Mucosa of rectum (tissue), 2 donors: Measurements from ENCODE around the gene USF2.
A peak's percentile ranks its signal among the peaks of the same experiment; 100 is the strongest.
"Not testable (repeated sequence)": the region's sequence is repeated elsewhere in the genome, so short reads cannot be mapped to it uniquely, and the experiment has no call there.

Experiments used
- H3K27ac ChIP-seq, 2 donors: one replicate each; pipeline ENCODE4 v1.7.0; 2013; ENCODE audit warnings: inconsistent platforms in 2 of 2, low read depth in 2 of 2, low read length in 2 of 2
- H3K27me3 ChIP-seq, 2 donors: one replicate each; pipeline ENCODE4 v1.7.0; 2013; ENCODE audit warnings: low read length in 2 of 2; ENCODE audit not compliant: control insufficient read depth in 2 of 2, insufficient read depth in 2 of 2
- H3K36me3 ChIP-seq, 2 donors: one replicate each; pipeline ENCODE4 v1.7.0; 2013; ENCODE audit warnings: low read length in 2 of 2; ENCODE audit not compliant: control insufficient read depth in 2 of 2, insufficient read depth in 2 of 2
- H3K4me1 ChIP-seq, 2 donors: one replicate each; pipeline ENCODE4 v1.7.0; 2013; ENCODE audit warnings: low read length in 2 of 2, mild to moderate bottlenecking in 1 of 2; ENCODE audit not compliant: control insufficient read depth in 2 of 2, insufficient read depth in 2 of 2
- H3K4me3 ChIP-seq, 2 donors: one replicate each; pipeline ENCODE4 v1.7.0; 2013; ENCODE audit warnings: low read length in 2 of 2
- H3K9ac ChIP-seq, 2 donors: one replicate each; pipeline ENCODE4 v1.7.0; 2013; ENCODE audit warnings: low read length in 2 of 2, low read depth in 1 of 2, mild to moderate bottlenecking in 1 of 2
- H3K9me3 ChIP-seq, 2 donors: one replicate each; pipeline ENCODE4 v1.7.0; 2013; ENCODE audit warnings: low read length in 2 of 2; ENCODE audit not compliant: control insufficient read depth in 2 of 2
- donor health status: healthy.
- donor health status: Normal muscosa, but diverticular disease.

Gene USF2, protein sequence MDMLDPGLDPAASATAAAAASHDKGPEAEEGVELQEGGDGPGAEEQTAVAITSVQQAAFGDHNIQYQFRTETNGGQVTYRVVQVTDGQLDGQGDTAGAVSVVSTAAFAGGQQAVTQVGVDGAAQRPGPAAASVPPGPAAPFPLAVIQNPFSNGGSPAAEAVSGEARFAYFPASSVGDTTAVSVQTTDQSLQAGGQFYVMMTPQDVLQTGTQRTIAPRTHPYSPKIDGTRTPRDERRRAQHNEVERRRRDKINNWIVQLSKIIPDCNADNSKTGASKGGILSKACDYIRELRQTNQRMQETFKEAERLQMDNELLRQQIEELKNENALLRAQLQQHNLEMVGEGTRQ

GRCh38 chr19:35268536-35269437 lies at the start of gene USF2:
Gene USF2, plus strand, starts transcription at chr19:35268962. Its CDS starts 140 bp downstream, at chr19:35269102.
- peaks cover 11 to 15% of the 10 kb centered on the region in 2 donors for H3K4me1 ChIP-seq
- H3K27me3 ChIP-seq: no peaks in the 10 kb centered on the region
- peak within 1 kb of the TSS; percentile 75 to 85 for H3K9ac ChIP-seq
- no peaks in the 10 kb centered on the region for H3K9me3 ChIP-seq
- H3K36me3 ChIP-seq: peaks cover 35 to 41% of the 10 kb centered on the region in 2 donors
- H3K27ac ChIP-seq: peak within 1 kb of the TSS; percentile 93 to 94
- peak within 1 kb of the TSS; percentile 87 for H3K4me3 ChIP-seq

GRCh38 chr19:35219008-35219407 lies 49.8 kb upstream of the USF2 start:
- Histone ChIP-seq H3K9me3 (no peaks in the 10 kb centered on the region), H3K27ac (no peak overlapping the region), H3K4me1 (peaks cover 7 to 9% of the 10 kb centered on the region in 2 donors), H3K4me3 (no peak overlapping the region), H3K36me3 (no peaks in the 10 kb centered on the region), H3K9ac (no peak overlapping the region), H3K27me3 (no peaks in the 10 kb centered on the region)

DNA sequence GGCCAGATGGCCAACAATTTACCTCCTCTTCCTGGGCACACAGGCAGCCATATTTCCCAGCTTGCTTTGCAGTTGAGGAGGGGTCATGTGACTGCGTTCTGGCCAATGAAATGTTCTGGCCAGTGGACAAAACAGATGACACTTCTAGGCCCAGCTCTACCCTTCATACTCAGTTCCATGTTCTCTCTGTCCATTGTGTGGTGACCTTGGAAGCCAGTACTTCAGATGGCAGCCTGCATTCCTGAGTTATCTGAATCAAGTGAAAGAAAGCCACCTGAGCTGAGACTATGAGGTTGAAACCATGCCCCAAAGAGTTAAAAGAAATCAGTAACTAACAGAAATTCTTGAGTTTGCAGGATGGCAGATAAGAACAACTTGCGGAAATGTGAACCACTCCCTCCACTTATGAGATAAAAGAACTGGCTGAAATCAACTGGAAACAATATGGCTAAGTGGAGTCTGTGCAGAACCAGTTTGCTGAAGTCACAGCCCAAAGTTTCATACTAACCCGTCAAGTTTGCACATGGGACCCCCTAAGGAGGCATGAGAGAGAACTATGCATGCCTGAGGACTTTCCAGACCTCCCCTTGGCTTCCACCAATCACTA lies 48.3 kb upstream of the USF2 start:
- H3K9ac ChIP-seq: no peak overlapping the region
- H3K27me3 ChIP-seq: no peaks in the 10 kb centered on the region
- H3K4me1 ChIP-seq: peaks cover 0 to 3% of the 10 kb centered on the region in 2 donors
- H3K4me3 ChIP-seq: no peak overlapping the region
- no peaks in the 10 kb centered on the region for H3K9me3 ChIP-seq
- H3K36me3 ChIP-seq: no peaks in the 10 kb centered on the region
- H3K27ac ChIP-seq: no peak overlapping the region

- not testable (repeated sequence) for H3K4me3 ChIP-seq, H3K9ac ChIP-seq, H3K4me1 ChIP-seq, H3K27ac ChIP-seq, H3K36me3 ChIP-seq, H3K9me3 ChIP-seq, H3K27me3 ChIP-seq
Measured at GRCh38 chr19:35220973-35221590, 47.7 kb upstream of the USF2 start.

DNA sequence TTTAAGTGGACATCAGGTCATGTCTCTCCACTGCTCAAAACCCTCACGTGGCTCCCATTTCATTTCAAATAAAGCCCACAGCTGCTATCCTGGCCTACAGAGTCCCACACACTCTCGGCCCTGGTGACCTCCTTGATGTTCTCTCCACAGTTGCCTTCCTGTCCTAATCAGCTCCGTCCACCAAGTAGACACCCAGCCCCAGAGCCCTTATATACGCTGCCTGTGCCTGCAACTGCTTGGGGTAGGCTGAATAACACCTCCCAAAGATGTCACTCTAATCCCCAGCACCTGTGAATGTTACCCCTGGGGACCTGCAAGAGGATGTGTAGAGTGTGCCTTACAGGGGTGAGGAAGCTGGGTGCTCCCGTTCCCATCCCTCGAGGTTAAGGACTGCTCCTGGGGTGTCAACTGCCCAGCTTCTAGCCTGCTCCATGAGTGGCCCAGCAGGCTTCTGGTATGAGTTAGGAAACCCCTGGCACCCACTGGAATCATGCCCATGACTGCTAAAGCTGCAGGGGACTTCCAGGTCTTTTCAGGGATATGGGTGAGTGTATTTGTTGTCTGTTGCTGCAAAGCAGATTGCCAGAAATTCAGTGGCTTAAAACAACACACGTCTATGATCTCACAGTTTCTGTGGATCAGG lies 46.3 kb upstream of the USF2 start:
- Histone ChIP-seq H3K9ac (no peak overlapping the region), H3K27ac (no peak overlapping the region)

GRCh38 chr19:35223084-35223790 lies 45.5 kb upstream of the USF2 start:
- H3K27me3 ChIP-seq: no peaks in the 10 kb centered on the region
- no peak overlapping the region for H3K9ac ChIP-seq
- H3K9me3 ChIP-seq: no peaks in the 10 kb centered on the region
- H3K4me1 ChIP-seq: peaks cover 0 to 3% of the 10 kb centered on the region in 2 donors
- no peaks in the 10 kb centered on the region for H3K36me3 ChIP-seq
- no peak overlapping the region for H3K4me3 ChIP-seq
- H3K27ac ChIP-seq: no peak overlapping the region

More for the DNA sequence above, 46.3 kb upstream of the USF2 start:
- Histone ChIP-seq H3K4me1 (peaks cover 0 to 3% of the 10 kb centered on the region in 2 donors), H3K9me3 (no peaks in the 10 kb centered on the region), H3K36me3 (no peaks in the 10 kb centered on the region), H3K27me3 (no peaks in the 10 kb centered on the region), H3K4me3 (no peak overlapping the region)

DNA sequence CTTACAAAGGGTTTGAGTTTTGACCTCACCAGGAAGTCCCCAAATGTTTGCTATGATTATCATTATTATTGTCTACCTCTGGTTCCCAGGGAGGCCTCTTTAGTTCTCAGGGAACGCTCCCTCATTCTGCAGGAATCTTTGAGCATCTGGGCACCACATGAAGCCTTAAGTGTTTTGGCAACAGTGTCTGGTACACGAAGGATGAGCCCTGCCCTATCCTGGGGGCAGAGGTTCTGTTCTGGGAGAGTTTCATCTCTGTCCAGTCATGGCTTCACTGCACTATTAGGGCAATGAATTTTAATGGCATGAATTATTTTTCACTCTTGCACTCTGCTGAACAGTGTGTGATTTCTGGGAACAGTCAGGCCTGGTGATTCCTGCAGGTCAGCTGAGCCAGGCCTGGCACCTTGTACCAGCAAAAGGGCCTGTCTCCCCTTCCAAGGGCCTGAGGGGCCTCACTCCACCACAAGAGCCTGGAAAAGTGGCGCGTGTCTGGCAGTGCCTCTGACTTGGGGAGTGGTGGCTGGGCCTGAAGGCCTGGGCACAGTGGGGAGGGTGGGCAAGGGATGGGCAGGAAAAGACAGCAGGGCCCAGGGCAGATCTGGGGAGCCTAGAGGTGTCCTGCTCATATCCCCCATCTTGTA lies 44.8 kb upstream of the USF2 start:
- Histone ChIP-seq H3K27ac (no peak overlapping the region), H3K4me3 (no peak overlapping the region), H3K9ac (no peak overlapping the region), H3K9me3 (no peaks in the 10 kb centered on the region), H3K4me1 (peaks cover 0 to 3% of the 10 kb centered on the region in 2 donors), H3K36me3 (no peaks in the 10 kb centered on the region), H3K27me3 (no peaks in the 10 kb centered on the region)

DNA sequence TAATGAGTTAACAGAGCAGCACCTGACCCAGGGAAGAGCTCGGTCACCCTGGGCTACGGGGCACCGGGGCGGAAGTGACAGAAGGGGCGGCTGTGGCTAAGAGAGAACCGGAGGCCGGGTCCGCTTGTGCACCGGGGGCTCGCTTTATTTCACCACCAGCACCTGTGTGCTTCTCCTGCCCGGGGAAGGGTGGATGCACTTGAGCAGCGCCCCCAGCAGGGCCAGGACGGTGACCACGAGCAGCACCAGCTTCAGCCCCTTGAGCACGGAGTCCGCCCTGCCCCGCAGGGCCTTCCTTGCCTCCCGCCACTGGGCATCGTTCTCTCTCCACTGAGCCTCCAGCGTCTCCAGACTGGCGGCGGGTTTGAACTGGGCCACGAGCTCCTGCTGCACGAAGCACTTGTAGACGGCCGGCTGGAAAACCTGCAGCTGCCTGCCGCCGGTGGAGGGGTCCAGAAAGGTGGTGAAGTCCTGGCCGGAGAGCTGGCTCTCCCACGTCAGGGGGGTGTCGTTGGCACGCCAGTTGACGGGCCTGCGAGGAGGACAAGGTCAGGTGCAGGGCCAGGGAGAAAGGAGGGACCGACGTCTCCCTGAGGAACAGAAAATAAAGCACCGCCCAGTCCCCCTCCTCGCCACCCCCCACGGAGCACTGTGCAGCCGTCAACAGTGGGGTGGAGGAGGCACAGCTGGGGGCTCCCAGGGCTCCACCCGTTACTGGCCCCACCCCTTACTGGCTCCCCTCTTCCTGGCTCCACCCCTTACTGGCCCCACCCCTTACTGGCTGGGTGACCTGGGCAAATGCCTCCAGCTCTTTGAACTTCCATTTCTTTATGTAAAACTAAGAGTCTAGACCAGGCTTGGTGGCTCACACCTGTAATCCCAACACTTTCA lies 43.8 kb upstream of the USF2 start:
- no peaks in the 10 kb centered on the region for H3K27me3 ChIP-seq
- H3K9me3 ChIP-seq: no peaks in the 10 kb centered on the region
- H3K9ac ChIP-seq: no peak overlapping the region
- peaks cover 0 to 3% of the 10 kb centered on the region in 2 donors for H3K4me1 ChIP-seq
- H3K27ac ChIP-seq: no peak overlapping the region
- H3K4me3 ChIP-seq: no peak overlapping the region
- H3K36me3 ChIP-seq: no peaks in the 10 kb centered on the region
